GM19023 (cell line): ENCODE data around the gene RCSD1.
"Not testable (repeated sequence)": the region's sequence is repeated elsewhere in the genome, so short reads cannot be mapped to it uniquely, and the experiment has no call there.

Experiments
- ATAC-seq: cut with Tn5 transposase; IDR thresholded peaks from one replicate; pipeline ENCODE4 v1.9.1; 2021; ENCODE audit warnings: mild to moderate bottlenecking, moderate library complexity; ENCODE audit not compliant: unreplicated experiment

The RCSD1 gene

DNA sequence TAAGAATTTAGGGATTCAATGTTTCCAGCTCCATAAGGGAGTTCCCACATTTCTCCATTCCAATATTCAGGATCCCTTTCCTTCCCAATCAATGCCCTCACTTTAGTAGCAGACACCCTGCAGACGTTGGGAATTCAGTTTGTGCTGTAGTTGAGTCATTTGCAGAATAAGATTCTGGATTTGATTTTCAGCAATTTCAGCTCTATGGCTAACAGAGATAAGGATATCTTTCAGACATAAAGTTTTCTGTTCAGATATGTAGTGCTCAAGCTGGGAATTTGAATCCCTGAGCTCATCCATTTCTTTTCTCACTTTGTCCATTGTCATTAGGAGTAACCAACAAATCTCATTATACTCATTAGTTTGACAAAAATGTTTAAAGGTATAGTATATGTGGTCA, 104.8 kb downstream of the RCSD1 start:
- no peak for ATAC-seq

GRCh38 chr1:167737169-167737568, 107.1 kb downstream of the RCSD1 start:
- ATAC-seq = no peak

GRCh38 chr1:167738158-167738557, 108.1 kb downstream of the RCSD1 start:
- ATAC-seq = no peak

DNA sequence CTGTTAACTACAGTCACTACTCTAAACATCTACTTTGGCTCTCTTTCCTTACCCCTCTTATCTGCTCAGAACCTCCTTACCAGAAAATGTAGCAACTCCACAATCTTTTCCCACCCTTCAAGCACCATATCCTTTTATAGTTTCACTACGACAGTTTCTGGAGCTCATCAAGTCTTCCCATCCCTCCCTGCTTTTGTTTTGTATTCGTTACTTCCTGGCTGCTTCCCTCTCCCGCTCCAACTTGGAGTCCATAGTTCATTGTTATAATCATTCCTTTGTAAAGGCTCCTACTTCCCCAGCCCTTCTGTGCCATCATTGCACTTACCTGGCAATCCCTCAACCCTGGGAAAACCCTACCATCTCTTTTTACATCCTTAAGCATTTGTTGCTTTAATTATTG, 109.7 kb downstream of the RCSD1 start:
- no peak for ATAC-seq

DNA sequence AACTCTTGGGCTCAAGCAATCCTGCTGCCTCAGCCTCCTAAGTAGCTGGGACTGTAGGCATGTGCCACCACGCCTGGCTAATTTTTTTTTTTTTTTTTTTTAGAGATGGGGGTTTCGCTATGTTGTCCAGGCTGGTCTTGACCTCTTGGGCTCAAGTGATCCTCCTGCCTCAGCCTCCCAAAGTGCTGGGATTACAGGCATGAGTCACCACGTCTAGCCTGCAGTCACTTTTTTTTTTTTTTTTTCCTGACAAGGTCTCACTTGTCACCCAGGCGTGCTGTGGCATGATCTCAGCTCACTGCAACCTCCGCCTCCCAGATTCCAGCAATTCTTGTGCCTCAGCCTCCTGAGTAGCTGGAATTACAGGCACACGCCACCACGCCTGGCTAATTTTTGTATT, 111.1 kb downstream of the RCSD1 start:
- not testable (repeated sequence) for ATAC-seq

DNA sequence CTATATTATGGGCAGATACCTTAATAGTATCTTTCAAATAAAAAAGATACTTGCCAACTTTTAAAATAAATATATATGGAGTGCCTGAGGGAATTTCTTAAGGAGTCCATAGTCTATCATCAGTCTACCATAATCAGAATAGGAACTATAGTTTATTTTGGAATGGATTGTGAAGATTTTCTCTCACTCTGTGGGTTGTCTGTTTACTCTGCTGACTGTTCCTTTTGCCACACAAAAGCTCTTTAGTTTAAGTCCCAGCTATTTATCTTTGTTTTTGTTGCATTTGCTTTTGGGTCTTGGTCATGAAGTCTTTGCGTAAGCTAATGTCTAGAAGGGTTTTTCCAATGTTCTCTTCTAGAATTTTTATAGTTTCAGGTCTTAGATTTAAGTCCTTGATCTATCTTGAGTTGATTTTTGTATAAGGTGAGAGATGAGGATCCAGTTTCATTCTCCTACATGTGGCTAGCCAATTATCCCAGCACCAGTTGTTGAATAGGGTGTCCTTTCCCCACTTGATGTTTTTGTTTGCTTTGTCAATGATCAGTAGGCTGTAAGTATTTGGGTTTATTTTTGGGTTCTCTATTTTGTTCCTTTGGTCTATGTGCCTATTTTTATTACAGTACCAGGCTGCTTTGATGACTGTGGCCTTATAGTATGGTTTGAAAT, 112.5 kb downstream of the RCSD1 start:
- ATAC-seq = not testable (repeated sequence)

GRCh38 chr1:167744901-167745300, 114.9 kb downstream of the RCSD1 start:
- no peak for ATAC-seq

GRCh38 chr1:167746013-167746672, 116.1 kb downstream of the RCSD1 start:
- no peak for ATAC-seq

DNA sequence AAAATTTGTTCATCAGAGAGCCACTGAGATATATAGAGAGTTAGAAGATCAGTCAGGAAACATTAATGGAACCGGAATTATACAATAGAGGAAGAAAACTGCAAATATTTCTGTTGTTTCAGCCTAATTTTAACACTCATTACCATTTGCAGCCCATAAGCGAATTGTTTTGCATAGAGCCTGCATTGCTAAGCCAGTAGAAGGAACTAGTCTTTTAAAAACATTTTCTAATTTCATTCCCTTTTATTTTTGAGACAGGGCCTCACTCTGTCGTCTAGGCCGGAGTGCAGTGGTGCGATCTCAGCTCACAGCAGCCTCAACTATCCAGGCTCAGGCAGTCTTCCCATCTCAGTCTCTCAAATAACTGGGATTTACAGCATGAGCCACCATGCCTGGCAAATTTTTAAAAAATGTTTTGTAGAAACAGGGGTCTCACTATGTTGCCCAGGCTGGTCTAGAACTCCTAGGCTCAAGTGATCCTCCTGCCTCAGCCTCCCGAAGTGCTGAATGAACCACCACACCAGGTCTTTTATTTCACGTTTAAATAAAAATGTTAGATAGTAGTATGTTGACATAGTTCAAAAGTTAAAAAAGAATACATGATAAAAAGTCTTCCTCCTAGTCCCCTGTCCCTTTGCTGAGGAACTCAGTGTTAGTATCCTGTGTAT, 117.1 kb downstream of the RCSD1 start:
- ATAC-seq = no peak

GRCh38 chr1:167747988-167748387, 118.0 kb downstream of the RCSD1 start:
- ATAC-seq = no peak

DNA sequence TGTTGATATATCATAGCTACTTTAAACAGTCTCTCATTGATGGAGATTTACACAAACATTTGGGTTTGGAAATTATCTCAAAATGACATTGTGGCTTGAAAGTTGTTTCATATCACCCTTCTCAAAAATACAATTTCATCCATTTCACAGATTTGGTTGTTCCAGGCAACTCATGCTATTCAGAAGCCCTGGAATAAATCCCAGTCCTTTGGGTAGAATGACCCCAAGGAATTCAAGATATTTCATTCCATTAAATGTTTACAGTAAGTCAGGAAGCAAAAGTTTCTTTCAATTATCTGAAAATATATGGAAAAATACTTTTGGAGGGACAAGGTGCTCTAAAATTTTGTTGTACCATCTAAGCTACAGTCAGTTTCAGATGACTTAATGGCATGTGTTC, 118.9 kb downstream of the RCSD1 start:
- ATAC-seq = no peak

DNA sequence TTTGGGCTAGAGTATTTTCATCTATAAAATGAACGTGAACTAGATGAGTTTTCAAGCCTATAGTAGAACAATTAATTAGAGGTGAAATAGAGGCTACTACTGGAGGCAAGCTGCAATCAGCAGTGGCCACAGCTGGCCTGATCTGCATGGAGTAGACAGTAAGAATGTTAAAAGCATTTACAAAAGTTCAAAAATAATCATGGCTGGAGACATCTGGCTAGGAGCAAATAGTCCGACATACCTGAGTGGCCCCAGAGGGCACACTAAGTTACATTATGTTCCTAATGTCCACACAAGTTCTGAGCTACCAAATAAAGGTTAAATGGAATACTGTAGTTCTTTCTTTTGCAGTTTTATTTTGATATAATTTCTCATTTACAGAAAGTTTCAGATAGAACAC, 119.7 kb downstream of the RCSD1 start:
- ATAC-seq = no peak

DNA sequence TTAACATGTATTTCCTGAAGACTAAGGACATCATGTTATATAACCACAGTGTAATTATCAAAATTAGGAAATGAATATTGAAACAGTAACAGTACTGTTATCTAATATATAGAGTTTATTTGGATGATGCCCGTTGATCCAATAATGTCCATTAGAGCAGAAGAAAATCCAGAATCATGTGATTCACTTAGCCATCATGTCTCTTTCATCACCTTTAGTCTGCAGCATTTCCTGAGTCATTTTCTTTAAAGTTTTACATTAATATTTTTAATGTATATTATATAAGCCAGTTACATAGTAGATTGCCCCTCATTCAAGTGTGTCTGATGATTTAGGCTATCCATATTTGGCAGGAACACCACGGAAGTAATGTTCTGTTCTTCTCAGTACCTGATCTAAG, 120.6 kb downstream of the RCSD1 start:
- ATAC-seq = no peak

- ATAC-seq = no peak
These were observed 121.6 kb downstream of the RCSD1 start for GRCh38 chr1:167751676-167752075.

- ATAC-seq = no peak
These were observed 122.4 kb downstream of the RCSD1 start for GRCh38 chr1:167752219-167752985.

DNA sequence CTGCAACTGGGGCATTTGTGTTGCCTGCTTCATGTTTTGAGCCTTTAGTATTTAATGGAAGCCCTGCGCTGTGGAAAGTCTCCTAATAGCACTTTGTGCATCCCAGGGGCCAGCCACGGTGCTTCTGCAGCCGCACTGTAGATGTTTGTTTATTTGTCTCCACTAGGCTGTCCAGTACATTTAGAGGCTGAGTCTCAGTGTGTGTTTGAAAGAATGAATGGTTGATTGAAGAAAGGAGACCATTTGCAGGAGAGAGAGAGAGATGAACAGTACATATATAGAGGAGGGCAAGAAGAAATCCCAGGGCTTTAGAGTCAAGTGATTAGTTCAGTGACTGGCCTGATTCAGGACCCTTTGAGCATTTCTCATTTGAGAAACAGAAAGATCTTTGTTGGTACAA, 125.6 kb downstream of the RCSD1 start:
- ATAC-seq = no peak
